HEK293 (cell line): ENCODE results near the gene FADD.

ENCODE experiments used
- CTCF ChIA-PET: fragments of 350-600 bp; formaldehyde crosslinking; extraction: SDS; loops from one replicate; lab custom pipeline; 2021; ENCODE audit warnings: antibody characterized with exemption; lab: Yijun Ruan, JAX
- POLR2A ChIA-PET: fragments of 300-600 bp; formaldehyde crosslinking; extraction: SDS; loops from one replicate; lab custom pipeline; 2020; ENCODE audit warnings: antibody characterized with exemption, inconsistent platforms; lab: Yijun Ruan, JAX
- H3K27ac ChIP-seq: fragments of 200-500 bp; sonication (Bioruptor generic); 2 replicates; pipeline ENCODE4 v1.5.1; 2014; ENCODE audit warnings: low read depth, low read length, control low read depth, inconsistent platforms; ENCODE audit errors: extremely low read depth
- H3K36me3 ChIP-seq, 2 experiments: fragments of 200-500 bp in 1 of 2; sonication (Bioruptor generic) in 1 of 2; 1 replicate in 1 of 2; 2 replicates in 1 of 2; pipeline ENCODE4 v1.5.1; 2014 to 2017; ENCODE audit warnings: inconsistent platforms in 2 of 2, low read length in 2 of 2; ENCODE audit not compliant: control insufficient read depth in 2 of 2, insufficient read depth in 1 of 2
- H3K4me1 ChIP-seq: fragments of 200-500 bp; sonication (Bioruptor generic); 2 replicates; pipeline ENCODE4 v1.5.1; 2014; ENCODE audit warnings: mild to moderate bottlenecking, low read length, inconsistent platforms; ENCODE audit not compliant: control insufficient read depth, insufficient read depth
- H3K4me3 ChIP-seq: 2 replicates; pipeline ENCODE4 v1.5.1; 2011; ENCODE audit warnings: low read depth, mild to moderate bottlenecking, control low read depth, low read length, moderate library complexity
- H3K9me3 ChIP-seq: fragments of 200-500 bp; sonication (Bioruptor generic); 2 replicates; pipeline ENCODE4 v1.5.1; 2014; ENCODE audit warnings: low read depth, low read length, inconsistent platforms; ENCODE audit not compliant: control insufficient read depth, insufficient read depth
- ATF2 ChIP-seq: fragments of 450-650 bp; formaldehyde crosslinking; IDR thresholded peaks from 2 replicates; pipeline ENCODE4 v1.5.1; 2016; ENCODE audit warnings: missing biosample characterization, missing genetic modification characterization, low read depth
- MZF1 ChIP-seq: fragments of 450-650 bp; formaldehyde crosslinking; IDR thresholded peaks from 2 replicates; pipeline ENCODE4 v1.5.1; 2017; ENCODE audit warnings: missing biosample characterization, missing genetic modification characterization, borderline replicate concordance
- OSR2 ChIP-seq: fragments of 450-650 bp; formaldehyde crosslinking; IDR thresholded peaks from 2 replicates; pipeline ENCODE4 v1.5.1; 2016; ENCODE audit warnings: missing biosample characterization, missing genetic modification characterization
- PRDM1 ChIP-seq: fragments of 450-650 bp; formaldehyde crosslinking; IDR thresholded peaks from 2 replicates; pipeline ENCODE4; 2016; ENCODE audit warnings: missing biosample characterization, missing genetic modification characterization
- SCRT2 ChIP-seq: fragments of 450-650 bp; formaldehyde crosslinking; IDR thresholded peaks from 2 replicates; pipeline ENCODE4 v1.5.1; 2016; ENCODE audit warnings: missing biosample characterization, missing genetic modification characterization
- YY2 ChIP-seq: fragments of 450-650 bp; formaldehyde crosslinking; IDR thresholded peaks from 2 replicates; pipeline ENCODE4 v1.5.1; 2016; ENCODE audit warnings: missing biosample characterization, missing genetic modification characterization
- ZBTB1 ChIP-seq: fragments of 450-650 bp; formaldehyde crosslinking; IDR thresholded peaks from 2 replicates; pipeline ENCODE4 v1.5.1; 2016; ENCODE audit warnings: missing biosample characterization, missing genetic modification characterization
- ZBTB8A ChIP-seq: fragments of 450-650 bp; formaldehyde crosslinking; IDR thresholded peaks from 2 replicates; pipeline ENCODE4 v1.5.1; 2016; ENCODE audit warnings: missing biosample characterization, missing genetic modification characterization
- ZFP3 ChIP-seq: fragments of 450-650 bp; formaldehyde crosslinking; IDR thresholded peaks from 2 replicates; pipeline ENCODE4 v1.5.1; 2016; ENCODE audit warnings: low read depth, missing biosample characterization, missing genetic modification characterization
- ZNF146 ChIP-seq: fragments of 450-650 bp; formaldehyde crosslinking; IDR thresholded peaks from 2 replicates; pipeline ENCODE4 v1.5.1; 2016; ENCODE audit warnings: missing biosample characterization, missing genetic modification characterization
- ZNF155 ChIP-seq: fragments of 450-650 bp; formaldehyde crosslinking; IDR thresholded peaks from 2 replicates; pipeline ENCODE4 v1.5.1; 2016; ENCODE audit warnings: missing biosample characterization, missing genetic modification characterization
- ZNF16 ChIP-seq: fragments of 450-650 bp; formaldehyde crosslinking; IDR thresholded peaks from 2 replicates; pipeline ENCODE4 v1.5.1; 2016; ENCODE audit warnings: low read depth, missing biosample characterization, missing genetic modification characterization
- ZNF239 ChIP-seq: fragments of 450-650 bp; formaldehyde crosslinking; IDR thresholded peaks from 2 replicates; pipeline ENCODE4 v1.5.1; 2016; ENCODE audit warnings: missing biosample characterization, missing genetic modification characterization
- ZNF280D ChIP-seq: fragments of 450-650 bp; formaldehyde crosslinking; IDR thresholded peaks from 2 replicates; pipeline ENCODE4 v1.5.1; 2016; ENCODE audit warnings: missing biosample characterization, missing genetic modification characterization
- ZNF341 ChIP-seq: fragments of 450-650 bp; formaldehyde crosslinking; IDR thresholded peaks from 2 replicates; pipeline ENCODE4; 2016; ENCODE audit warnings: low read depth, missing biosample characterization, missing genetic modification characterization
- ZNF354C ChIP-seq: fragments of 450-650 bp; formaldehyde crosslinking; IDR thresholded peaks from 2 replicates; pipeline ENCODE4 v1.5.1; 2016; ENCODE audit warnings: missing biosample characterization, missing genetic modification characterization, low read depth, borderline replicate concordance
- ZNF362 ChIP-seq: fragments of 450-650 bp; formaldehyde crosslinking; IDR thresholded peaks from 2 replicates; pipeline ENCODE4 v1.5.1; 2016; ENCODE audit warnings: missing biosample characterization, missing genetic modification characterization
- ZNF510 ChIP-seq: fragments of 450-650 bp; formaldehyde crosslinking; IDR thresholded peaks from 2 replicates; pipeline ENCODE4 v1.5.1; 2018; ENCODE audit warnings: mild to moderate bottlenecking, missing genetic modification characterization, missing biosample characterization; ENCODE audit not compliant: insufficient replicate concordance
- ZNF529 ChIP-seq: fragments of 450-650 bp; formaldehyde crosslinking; IDR thresholded peaks from 2 replicates; pipeline ENCODE4 v1.5.1; 2017; ENCODE audit warnings: missing genetic modification characterization, missing biosample characterization; ENCODE audit not compliant: insufficient replicate concordance
- ZNF560 ChIP-seq: fragments of 450-650 bp; formaldehyde crosslinking; IDR thresholded peaks from 2 replicates; pipeline ENCODE4 v1.5.1; 2017; ENCODE audit warnings: missing biosample characterization, missing genetic modification characterization, borderline replicate concordance
- ZNF571 ChIP-seq: fragments of 450-650 bp; formaldehyde crosslinking; IDR thresholded peaks from 2 replicates; pipeline ENCODE4 v1.5.0; 2017; ENCODE audit warnings: missing biosample characterization, missing genetic modification characterization
- ZNF658 ChIP-seq: fragments of 450-650 bp; formaldehyde crosslinking; IDR thresholded peaks from 2 replicates; pipeline ENCODE4; 2016; ENCODE audit warnings: missing biosample characterization, missing genetic modification characterization
- ZNF76 ChIP-seq: fragments of 450-650 bp; formaldehyde crosslinking; IDR thresholded peaks from 2 replicates; pipeline ENCODE4; 2016; ENCODE audit warnings: low read depth, missing biosample characterization, missing genetic modification characterization, borderline replicate concordance
- ZSCAN4 ChIP-seq: fragments of 450-650 bp; formaldehyde crosslinking; IDR thresholded peaks from 2 replicates; pipeline ENCODE4 v1.5.1; 2017; ENCODE audit warnings: missing biosample characterization, missing genetic modification characterization

FADD gene

GRCh38 chr11:70206982-70207376 lies 3.9 kb downstream of the FADD start:
- H3K4me1 ChIP-seq, result 0 out of 2 replicates have a peak, but pooled peaks cover 2% of the 10 kb centered on the region
- no peak overlapping the region for H3K27ac ChIP-seq
- H3K9me3 ChIP-seq, result no peaks in the 10 kb centered on the region
- POLR2A ChIA-PET, result no interaction called here
- no peak overlapping the region for H3K4me3 ChIP-seq
- CTCF ChIA-PET, result interaction anchor here (1.0 kb wide), 1 partner anchor 10 kb away, joined by 3 read pairs; no protein-coding TSS in a partner anchor
- TF ChIP-seq ZNF280D (tag by site-specific recombination) (no peak), ZBTB1 (tag by site-specific recombination) (no peak), ZNF529 (no peak), ZNF354C (tag by site-specific recombination) (no peak), ZNF510 (no peak), ZNF146 (no peak), ZNF341 (tag by site-specific recombination) (no peak), ZNF571 (tag by site-specific recombination) (no peak), SCRT2 (tag by site-specific recombination) (no peak), MZF1 (tag by site-specific recombination) (no peak), ZNF16 (tag by site-specific recombination) (no peak), ZBTB8A (tag by site-specific recombination) (no peak), ZNF76 (tag by site-specific recombination) (no peak), OSR2 (tag by site-specific recombination) (no peak), ZNF362 (tag by site-specific recombination) (no peak)
- peaks cover 3 to 40% of the 10 kb centered on the region in 2 experiments; a peak in 2 of 3 replicates for H3K36me3 ChIP-seq

- CTCF ChIA-PET, result no interaction called here
- Histone ChIP-seq H3K36me3 (peaks cover 3 to 40% of the 10 kb centered on the region in 2 experiments; a peak in 2 of 3 replicates), H3K27ac (no peak overlapping the region), H3K4me3 (no peak overlapping the region), H3K4me1 (0 out of 2 replicates have a peak, but pooled peaks cover 2% of the 10 kb centered on the region), H3K9me3 (no peaks in the 10 kb centered on the region)
- TF ChIP-seq ZSCAN4 (tag by site-specific recombination) (no peak), ZNF76 (tag by site-specific recombination) (no peak), ZNF239 (no peak), PRDM1 (tag by site-specific recombination) (no peak), ZNF658 (tag by site-specific recombination) (no peak), YY2 (no peak), ZNF341 (tag by site-specific recombination) (no peak), ZNF155 (tag by site-specific recombination) (no peak), ATF2 (tag by site-specific recombination) (no peak), ZFP3 (no peak), ZNF571 (tag by site-specific recombination) (no peak), ZNF560 (tag by site-specific recombination) (no peak)
- POLR2A ChIA-PET, result no interaction called here
Observed at GRCh38 chr11:70207531-70208131, 4.5 kb downstream of the FADD start.
